IPS DF 6.9 (cell line): ENCODE data around the gene HHAT.

Source experiments
- DNase-seq: peaks from one replicate; pipeline ENCODE4 v3.0.0-alpha.2; 2013; ENCODE audit warnings: low read depth, low spot score
- H3K27ac ChIP-seq: one replicate; pipeline ENCODE4 v1.5.1; 2013; ENCODE audit warnings: low read length, control low read depth
- H3K27me3 ChIP-seq: 2 replicates; pipeline ENCODE4 v1.6.1; 2013; ENCODE audit warnings: mild to moderate bottlenecking, low read length; ENCODE audit not compliant: control insufficient read depth, insufficient read depth
- H3K36me3 ChIP-seq: 2 replicates; pipeline ENCODE4 v1.6.1; 2013; ENCODE audit warnings: low read length; ENCODE audit not compliant: control insufficient read depth, insufficient read depth
- H3K4me1 ChIP-seq: 2 replicates; pipeline ENCODE4 v1.6.1; 2013; ENCODE audit warnings: low read length; ENCODE audit not compliant: control insufficient read depth, insufficient read depth
- H3K4me3 ChIP-seq: 2 replicates; pipeline ENCODE4 v1.5.1; 2013; ENCODE audit warnings: mild to moderate bottlenecking, low read length
- H3K9me3 ChIP-seq: 2 replicates; pipeline ENCODE4 v1.6.1; 2013; ENCODE audit warnings: low read length, inconsistent platforms; ENCODE audit not compliant: control insufficient read depth, insufficient read depth
- WGBS: extraction: QIAGEN DNeasy Blood & Tissue Kit; methylation state at CpG from one replicate; pipeline ENCODE4 v1.1.7; 2013; ENCODE audit warnings: mixed read lengths, missing lambda C conversion rate; ENCODE audit not compliant: insufficient read length, insufficient coverage; 5-methylcytosine and 5-hydroxymethylcytosine counted together

The HHAT gene

DNA sequence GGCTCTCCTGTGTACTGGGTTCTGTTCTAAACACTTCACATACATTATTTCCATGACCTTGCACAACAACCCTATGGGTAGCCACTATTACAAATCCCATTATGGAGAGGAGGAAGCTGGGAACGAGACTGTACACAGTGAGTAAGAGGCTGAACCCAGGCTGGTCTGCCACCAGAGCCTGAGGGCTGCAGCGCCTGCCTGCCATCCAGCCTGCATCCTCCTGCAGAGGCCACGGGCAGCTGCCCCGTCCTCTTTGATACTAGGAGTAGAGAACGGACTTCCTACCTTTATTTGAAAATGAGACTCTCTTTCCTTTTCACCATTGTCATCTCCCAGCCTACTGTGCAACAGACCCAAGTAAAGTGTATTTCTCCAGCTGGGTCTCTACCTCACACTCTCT, 370.0 kb downstream of the HHAT start:
- H3K36me3 ChIP-seq = no peaks in the 10 kb centered on the region
- no peak overlapping the region for H3K27ac ChIP-seq
- no peak for DNase-seq
- H3K4me3 ChIP-seq = no peak overlapping the region
- no peaks in the 10 kb centered on the region for H3K4me1 ChIP-seq
- H3K9me3 ChIP-seq = no peaks in the 10 kb centered on the region
- WGBS = no CpG with 5 or more reads among the region's 5 CpGs
- H3K27me3 ChIP-seq = no peaks in the 10 kb centered on the region

DNA sequence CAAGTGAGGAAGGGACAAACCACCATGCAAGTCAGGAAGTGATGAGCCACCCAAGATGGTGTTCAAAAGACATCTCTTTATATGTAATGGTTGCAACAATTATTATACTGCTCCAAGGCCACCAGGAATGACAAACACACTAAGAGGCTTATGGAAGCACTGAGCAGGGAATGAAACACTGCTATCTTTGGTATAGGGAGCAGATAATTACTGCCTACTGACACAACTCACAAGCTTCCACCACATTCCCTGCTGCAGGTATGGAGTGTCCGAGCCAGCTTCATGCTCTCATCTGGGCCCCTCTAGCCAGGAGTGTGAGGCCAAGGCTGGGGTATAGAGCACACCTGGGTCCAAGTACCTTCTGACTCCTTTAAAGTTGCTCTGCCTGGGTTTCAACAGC, 371.4 kb downstream of the HHAT start:
- WGBS = no CpG with 5 or more reads among the region's 1 CpG
- H3K27ac ChIP-seq = no peak overlapping the region
- H3K9me3 ChIP-seq = no peaks in the 10 kb centered on the region
- no peak overlapping the region for H3K4me3 ChIP-seq
- H3K4me1 ChIP-seq = no peaks in the 10 kb centered on the region
- H3K27me3 ChIP-seq = no peaks in the 10 kb centered on the region
- no peak for DNase-seq
- H3K36me3 ChIP-seq = no peaks in the 10 kb centered on the region

DNA sequence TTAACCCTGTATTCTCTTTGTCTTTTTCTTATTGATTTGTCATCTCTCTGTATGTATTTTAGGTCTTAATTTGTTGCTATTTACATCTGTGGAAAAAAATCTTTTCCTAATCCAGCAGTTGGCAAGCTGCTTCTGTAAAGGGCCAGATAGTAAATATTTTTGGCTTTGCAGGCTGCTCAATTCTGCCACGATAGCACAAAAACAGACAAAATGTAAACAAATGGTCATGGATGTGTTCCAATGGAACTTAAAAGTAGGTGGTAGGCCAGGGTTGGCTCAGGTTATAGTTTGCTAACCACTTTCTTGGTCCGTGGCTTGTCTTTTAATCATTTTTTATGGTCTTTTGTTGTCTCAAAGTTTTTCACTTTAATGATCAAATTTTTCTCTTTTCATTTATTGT, 371.8 kb downstream of the HHAT start:
- no peaks in the 10 kb centered on the region for H3K4me1 ChIP-seq
- no peaks in the 10 kb centered on the region for H3K36me3 ChIP-seq
- H3K27ac ChIP-seq = no peak overlapping the region
- no CpG with 5 or more reads among the region's 2 CpGs for WGBS
- H3K4me3 ChIP-seq = no peak overlapping the region
- no peaks in the 10 kb centered on the region for H3K9me3 ChIP-seq
- H3K27me3 ChIP-seq = no peaks in the 10 kb centered on the region
- DNase-seq = no peak

GRCh38 chr1:210702506-210702905, 373.8 kb downstream of the HHAT start:
- H3K27ac ChIP-seq = no peak overlapping the region
- H3K4me1 ChIP-seq = no peaks in the 10 kb centered on the region
- no CpG with 5 or more reads among the region's 2 CpGs for WGBS
- no peaks in the 10 kb centered on the region for H3K27me3 ChIP-seq
- no peaks in the 10 kb centered on the region for H3K9me3 ChIP-seq
- peak; percentile 13 for DNase-seq
- H3K36me3 ChIP-seq = no peaks in the 10 kb centered on the region
- H3K4me3 ChIP-seq = no peak overlapping the region

DNA sequence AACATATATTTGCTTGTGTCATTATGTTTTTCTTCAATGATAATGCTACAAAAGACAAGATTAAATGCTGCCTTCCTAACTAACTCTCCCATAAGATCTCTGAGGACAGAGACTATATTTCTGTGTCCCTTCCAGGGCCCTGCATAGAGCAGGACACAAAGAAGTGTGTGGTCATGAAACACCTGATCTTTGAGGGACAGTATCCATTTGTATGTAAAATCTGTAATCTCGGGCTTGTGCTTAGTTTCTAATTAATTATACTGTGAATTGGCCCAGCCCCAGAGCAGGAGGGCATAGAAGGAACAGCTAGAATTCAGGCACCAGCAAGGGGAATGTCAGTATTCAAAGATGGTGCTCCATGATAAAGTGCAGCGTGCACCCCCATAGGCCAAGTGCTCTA, 374.9 kb downstream of the HHAT start:
- Histone ChIP-seq H3K9me3 (no peaks in the 10 kb centered on the region), H3K27ac (no peak overlapping the region), H3K27me3 (no peaks in the 10 kb centered on the region), H3K36me3 (no peaks in the 10 kb centered on the region), H3K4me1 (no peaks in the 10 kb centered on the region), H3K4me3 (no peak overlapping the region)
- no peak for DNase-seq
- WGBS = no CpG with 5 or more reads among the region's 2 CpGs

DNA sequence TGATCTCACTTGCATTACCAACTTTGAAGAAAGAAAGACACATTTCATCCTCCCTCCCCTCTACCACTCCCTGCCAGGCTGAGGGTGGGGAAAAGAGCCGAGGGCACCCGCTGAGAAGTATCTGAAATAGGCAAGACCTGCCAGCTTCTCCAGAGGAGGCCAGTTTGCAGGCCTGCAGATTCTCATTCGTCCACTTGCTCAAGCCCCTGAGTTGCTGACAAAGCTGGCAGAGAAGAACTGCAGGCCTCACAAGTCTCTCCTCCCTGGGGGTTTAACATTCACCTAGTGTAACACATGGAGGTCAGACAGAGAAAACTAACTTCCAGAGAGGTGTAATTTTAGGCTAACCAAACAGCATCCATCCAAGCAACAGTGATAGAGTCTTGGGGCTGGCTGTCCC, 376.4 kb downstream of the HHAT start:
- no peaks in the 10 kb centered on the region for H3K9me3 ChIP-seq
- H3K4me1 ChIP-seq = no peaks in the 10 kb centered on the region
- WGBS = no CpG with 5 or more reads among the region's 3 CpGs
- no peak for DNase-seq
- H3K27ac ChIP-seq = no peak overlapping the region
- no peaks in the 10 kb centered on the region for H3K36me3 ChIP-seq
- no peaks in the 10 kb centered on the region for H3K27me3 ChIP-seq
- no peak overlapping the region for H3K4me3 ChIP-seq

DNA sequence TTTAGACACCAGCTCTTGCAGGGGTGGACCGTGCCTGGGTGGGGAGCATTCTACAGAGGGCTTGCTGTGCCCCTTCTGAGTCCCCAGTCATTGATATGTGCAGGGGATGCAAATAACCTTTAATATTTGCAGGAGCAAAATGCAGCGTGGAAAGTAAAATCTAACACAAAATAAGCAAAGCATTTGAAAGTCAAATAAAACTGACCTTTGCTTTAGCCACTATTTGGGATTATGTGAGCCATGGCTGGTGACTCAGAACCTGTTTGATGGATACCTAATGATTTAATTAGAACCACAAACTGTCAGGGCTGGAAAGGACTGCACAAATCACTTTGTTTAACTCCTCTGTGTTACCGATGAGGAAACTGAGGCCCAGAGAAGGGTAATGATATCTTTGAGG, 377.5 kb downstream of the HHAT start:
- H3K4me3 ChIP-seq = no peak overlapping the region
- no peaks in the 10 kb centered on the region for H3K4me1 ChIP-seq
- H3K9me3 ChIP-seq = no peaks in the 10 kb centered on the region
- H3K36me3 ChIP-seq = no peaks in the 10 kb centered on the region
- H3K27ac ChIP-seq = no peak overlapping the region
- no CpG with 5 or more reads among the region's 3 CpGs for WGBS
- no peaks in the 10 kb centered on the region for H3K27me3 ChIP-seq
- no peak for DNase-seq

- no peak overlapping the region for H3K4me3 ChIP-seq
- no peaks in the 10 kb centered on the region for H3K9me3 ChIP-seq
- no peaks in the 10 kb centered on the region for H3K4me1 ChIP-seq
- no peaks in the 10 kb centered on the region for H3K36me3 ChIP-seq
- no peak overlapping the region for H3K27ac ChIP-seq
- H3K27me3 ChIP-seq = no peaks in the 10 kb centered on the region
- no peak for DNase-seq
- WGBS = no CpG with 5 or more reads among the region's 7 CpGs
Measured at GRCh38 chr1:210707300-210708240, 378.9 kb downstream of the HHAT start.

DNA sequence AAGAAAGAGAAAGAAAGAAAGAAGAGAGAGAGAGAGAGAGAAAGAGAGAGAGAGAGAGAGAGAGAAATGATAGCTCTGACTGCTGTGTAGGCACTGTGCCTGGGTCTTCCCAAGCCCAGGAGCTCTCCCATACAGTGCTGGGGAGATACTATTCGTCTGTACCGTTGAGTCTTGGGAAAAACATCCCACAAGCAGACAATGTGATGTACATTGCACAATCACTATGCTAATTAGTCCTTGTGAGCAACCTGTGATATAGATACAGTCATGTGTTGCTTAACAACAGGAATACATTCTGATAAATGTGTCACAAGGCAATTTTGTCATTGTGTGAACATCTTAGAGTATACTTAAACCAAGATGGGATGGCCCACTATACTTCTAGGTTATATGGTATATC, 381.0 kb downstream of the HHAT start:
- Histone ChIP-seq H3K27ac (no peak overlapping the region), H3K4me1 (no peaks in the 10 kb centered on the region), H3K4me3 (no peak overlapping the region), H3K9me3 (no peaks in the 10 kb centered on the region), H3K27me3 (no peaks in the 10 kb centered on the region), H3K36me3 (no peaks in the 10 kb centered on the region)
- DNase-seq = no peak
- WGBS = no CpG with 5 or more reads among the region's 2 CpGs

- no peaks in the 10 kb centered on the region for H3K9me3 ChIP-seq
- H3K27me3 ChIP-seq = no peaks in the 10 kb centered on the region
- H3K27ac ChIP-seq = no peak overlapping the region
- H3K4me1 ChIP-seq = no peaks in the 10 kb centered on the region
- no peak overlapping the region for H3K4me3 ChIP-seq
- no CpG with 5 or more reads among the region's 7 CpGs for WGBS
- DNase-seq = no peak
- no peaks in the 10 kb centered on the region for H3K36me3 ChIP-seq
Measured at GRCh38 chr1:210711825-210712612, 383.3 kb downstream of the HHAT start.
